Umbilical cord (tissue), 2 donors: ENCODE data around the gene IRGC. TPM values are rescaled to one million over a fixed set of nuclear protein-coding genes. Genes with fewer than 3 reads are reported as not detected.
"Not testable (repeated sequence)": the region's sequence is repeated elsewhere in the genome, so short reads cannot be mapped to it uniquely, and the experiment has no call there.

Source experiments
- DNase-seq: peaks from one replicate; pipeline ENCODE4 v3.0.0-alpha.2; 2015; ENCODE audit warnings: low spot score
- total RNA-seq: library from RNA; depleted of rRNA; stranded (reverse); fragments of >200 nt; gene quantifications from one replicate; pipeline ENCODE4 v1.2.3, GENCODE V29; 2014; ENCODE audit warnings: low replicate concordance; ENCODE audit not compliant: insufficient read depth

Gene IRGC
- not detected for total RNA-seq

DNA sequence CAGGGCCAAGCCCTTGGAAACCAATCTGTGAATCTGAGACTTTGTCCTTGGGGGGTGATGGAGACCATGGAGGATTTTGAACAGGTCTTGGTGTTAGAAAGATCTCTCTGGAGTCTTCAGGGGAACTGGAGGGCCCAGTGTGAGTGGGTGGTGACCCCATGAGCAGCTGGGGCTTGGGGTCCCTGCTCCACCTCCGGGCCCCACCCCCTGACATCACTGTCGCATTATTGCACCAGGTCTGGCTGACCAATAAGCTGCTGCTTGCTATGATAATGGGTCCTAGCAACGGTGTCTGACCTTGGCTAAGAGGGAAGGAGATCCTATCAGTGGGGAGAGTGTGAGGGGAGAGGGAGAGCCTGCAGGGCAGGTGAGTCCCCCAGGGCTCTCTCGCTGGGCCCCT, at the start of gene IRGC:
IRGC (plus strand) TSS at position 301 of the 400 bp plus-strand sequence. CDS start 2,483 bp downstream, outside the sequence.
- DNase-seq, result no peak

GRCh38 chr19:43667126-43667875, 48.6 kb upstream of the IRGC start:
- no peak for DNase-seq

DNA sequence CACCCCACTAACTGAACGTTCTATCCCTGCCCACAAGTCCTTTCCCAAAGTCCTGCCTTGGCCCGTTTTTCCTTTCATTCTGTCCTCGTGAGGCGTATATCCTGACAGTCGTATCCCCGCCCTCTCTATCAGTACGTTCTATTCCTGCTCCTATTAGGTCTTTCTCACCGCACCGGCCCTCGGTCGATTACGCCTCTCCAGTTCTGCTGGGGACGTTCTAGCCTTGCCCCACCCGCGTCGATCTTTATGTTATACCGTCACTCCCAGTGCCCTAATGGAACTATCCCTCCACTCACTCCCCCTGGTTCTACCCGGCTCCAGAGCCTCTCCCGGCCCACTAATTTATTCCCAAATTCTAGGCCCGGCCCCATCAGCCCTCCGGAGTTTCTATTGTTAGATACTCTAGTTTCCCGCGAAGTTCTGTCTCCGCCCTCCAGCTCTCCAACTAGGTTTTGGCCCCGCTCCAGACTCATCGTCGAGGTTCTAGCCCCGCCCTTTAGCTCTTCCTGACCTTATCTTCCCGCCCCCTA, 47.9 kb upstream of the IRGC start:
- no peak for DNase-seq

DNA sequence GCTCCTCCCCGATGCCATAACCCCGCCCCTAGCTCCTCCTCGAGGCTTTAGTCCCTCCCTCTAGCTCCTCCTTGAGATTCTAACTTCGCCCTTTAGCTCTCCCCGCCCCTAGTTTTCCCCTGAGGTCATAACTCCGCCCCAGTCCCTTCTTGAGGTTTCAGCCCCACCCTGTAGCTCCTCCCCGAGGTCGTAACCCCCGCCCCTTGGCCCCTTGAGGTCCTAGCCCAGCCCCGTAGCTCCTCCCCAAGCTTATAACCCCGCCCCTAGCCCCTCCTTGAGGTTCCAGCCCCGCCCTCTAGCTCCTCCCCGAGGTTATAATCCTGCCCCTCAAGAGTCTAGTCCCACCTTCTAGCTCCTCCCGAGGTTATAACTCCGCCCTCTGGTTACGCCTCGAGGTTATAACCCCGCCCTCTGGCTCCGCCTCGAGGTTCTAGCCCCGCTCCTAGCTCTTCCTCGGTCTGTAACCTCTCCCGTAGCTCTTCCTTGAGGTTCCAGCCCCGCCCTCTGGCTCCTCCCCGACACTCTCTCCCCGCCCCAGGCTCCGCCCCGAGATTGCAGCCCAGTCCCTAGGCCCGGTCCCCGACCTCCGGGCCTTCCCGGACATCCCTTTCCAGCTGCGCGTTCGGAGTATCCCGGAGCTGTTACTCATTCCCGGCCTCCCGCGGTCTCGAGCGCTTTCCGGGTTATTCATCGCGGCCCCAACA, 47.3 kb upstream of the IRGC start:
- DNase-seq, result peak; percentile 99

DNA sequence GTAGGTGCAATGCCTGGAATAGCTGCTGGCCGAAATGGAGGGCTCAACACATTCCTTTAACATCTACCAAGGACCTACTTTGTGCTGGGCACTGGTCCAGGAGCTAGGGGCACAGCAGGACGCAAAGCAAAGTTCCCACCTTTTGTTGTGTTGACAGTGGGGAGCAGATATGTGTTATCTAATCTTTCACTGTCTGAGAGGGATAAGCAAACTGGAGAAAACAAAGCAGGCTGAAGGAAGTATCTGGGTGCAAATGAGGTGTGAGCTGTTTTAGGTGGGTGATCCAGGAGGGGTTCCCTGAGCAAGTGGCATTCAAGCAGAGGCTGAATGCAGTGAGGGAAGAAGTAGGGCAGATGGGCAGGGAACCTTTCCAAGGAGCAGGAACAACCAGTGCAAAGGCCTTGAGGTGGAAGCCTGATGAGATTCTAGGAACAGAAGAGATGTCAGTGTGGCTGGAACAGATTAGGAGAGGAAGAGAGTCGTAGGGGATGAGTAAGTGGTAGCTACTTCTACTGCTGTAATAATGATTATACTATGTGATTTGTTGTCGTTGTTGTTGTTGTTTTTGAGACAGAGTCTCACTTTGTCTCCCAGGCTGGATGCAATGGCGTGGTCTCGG, 43.7 kb upstream of the IRGC start:
- no peak for DNase-seq

DNA sequence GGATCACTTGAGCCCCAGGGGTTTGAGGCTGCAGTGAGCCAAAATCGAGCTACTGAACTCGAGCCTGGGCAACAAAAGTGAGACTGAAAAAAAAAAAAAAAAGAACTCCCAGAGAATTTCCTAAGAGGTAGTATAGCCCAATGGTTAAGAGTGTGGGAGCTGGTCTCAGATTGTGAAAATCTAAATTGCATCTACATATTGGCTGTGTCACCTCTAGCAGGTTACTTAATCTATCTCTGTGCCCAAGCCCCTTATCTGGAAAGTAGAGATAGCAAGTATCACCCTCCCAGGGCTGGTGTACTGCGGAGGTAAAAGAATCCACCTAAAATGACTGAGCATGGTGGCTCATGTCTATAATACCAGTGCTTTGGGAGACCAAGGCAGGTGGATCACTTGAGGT, 42.2 kb upstream of the IRGC start:
- DNase-seq, result no peak

DNA sequence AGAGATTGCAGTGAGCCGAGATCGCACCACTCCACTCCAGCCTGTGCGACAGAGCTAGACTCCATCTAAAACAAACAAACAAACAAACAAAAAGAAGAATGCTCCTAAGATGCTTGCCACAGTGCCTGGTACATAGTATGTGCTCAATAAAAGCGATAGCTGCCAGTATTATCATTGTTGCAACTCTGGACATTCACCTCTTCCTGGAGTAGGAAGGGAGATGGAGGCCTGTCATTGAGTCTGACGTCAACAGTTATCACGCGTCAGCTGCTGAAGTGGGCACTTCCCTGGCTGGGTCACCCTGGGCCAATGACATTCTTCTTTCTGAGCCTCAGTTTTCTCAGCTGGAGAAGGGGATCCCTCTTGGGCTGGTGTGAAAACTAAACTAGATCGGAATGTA, 41.7 kb upstream of the IRGC start:
- no peak for DNase-seq

DNA sequence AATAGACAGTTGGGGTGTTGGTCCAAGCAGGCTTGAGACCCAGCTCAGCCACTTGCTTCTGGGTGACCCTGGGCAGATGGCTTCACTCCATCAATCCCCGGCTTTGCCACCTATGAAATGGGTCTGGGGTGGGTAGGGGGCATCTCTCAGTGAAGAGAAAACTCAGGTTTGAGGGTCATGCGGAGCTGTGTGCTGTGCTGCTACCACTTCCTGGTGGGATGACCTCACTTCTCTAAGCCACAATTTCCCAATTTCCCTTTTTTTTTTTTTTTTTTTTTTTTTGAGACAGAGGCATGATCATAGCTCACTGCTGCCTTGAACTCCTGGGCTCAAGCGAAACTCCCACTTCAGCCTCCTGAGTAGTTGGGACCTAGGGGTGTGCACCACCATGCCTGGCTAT, 41.3 kb upstream of the IRGC start:
- DNase-seq, result no peak

DNA sequence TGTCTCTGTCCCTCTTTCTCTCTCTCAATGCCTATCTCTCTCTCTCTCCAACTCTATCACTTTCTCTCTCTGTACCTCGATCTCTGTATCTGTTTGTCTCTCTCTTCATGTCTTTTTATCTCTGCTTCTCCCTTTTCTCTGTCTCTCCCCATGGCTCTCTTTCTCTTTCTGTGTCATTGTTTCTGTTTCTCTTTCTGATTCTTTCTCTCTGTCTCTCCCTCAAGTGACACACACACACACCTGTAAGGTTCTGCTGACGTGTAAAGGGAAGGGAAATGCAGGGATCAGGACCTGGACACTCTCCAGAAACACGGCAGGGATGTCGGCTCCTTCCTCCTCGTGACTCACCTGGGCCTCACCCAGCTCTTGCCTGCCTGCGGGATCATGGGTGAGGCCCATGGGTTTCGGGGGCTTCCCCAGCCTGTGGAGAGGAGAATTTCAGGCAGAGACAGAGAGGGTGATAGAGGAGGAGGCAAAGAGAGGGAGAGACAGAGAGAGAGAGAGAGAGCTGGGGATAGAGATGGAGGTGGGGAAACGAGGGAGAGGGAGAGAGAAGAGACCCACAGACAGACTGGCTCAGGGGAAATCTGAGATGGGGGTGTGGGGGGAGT, 40.5 kb upstream of the IRGC start:
- peak; percentile 14 for DNase-seq

DNA sequence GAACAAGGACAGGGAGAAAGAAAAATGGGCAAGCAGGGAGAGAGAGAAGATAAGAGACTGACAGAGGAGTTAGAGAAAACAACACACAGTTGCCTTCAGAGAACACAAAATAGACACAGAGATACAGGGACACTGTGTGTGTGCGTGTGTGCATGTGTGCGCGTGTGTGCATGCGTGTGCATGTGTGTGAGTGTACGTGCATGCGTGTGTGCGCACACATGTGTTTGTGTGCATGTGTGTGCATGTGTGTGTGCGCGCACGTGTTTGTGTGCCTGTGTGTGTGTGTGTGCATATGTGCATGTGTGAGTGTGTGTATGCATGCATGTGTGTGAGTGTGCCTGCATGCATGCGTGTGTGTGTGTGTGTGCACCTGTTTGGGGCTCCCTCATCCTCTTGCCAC, 40.0 kb upstream of the IRGC start:
- no peak for DNase-seq

- DNase-seq, result peak; percentile 17
Measured at GRCh38 chr19:43678512-43679261, 37.2 kb upstream of the IRGC start.

DNA sequence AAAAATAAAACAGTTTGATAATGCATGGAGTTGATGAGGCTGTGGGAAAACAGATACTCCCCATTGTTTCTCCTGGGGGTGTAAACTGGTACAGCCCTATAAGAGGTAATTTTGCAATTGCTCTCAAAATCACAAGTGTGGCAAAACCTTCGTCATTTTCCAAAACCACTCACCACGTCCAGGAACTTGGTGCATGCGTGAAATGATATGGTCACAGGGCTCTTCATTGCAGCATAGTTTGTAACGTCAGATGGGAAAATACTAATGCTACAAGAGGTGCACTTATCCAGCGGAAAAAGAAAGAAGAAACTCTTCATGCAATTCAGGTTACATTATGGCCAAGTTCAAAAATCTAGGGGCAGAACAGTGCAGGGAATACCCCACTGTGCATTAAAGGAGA, 34.1 kb upstream of the IRGC start:
- DNase-seq, result no peak

GRCh38 chr19:43682269-43682668, 33.6 kb upstream of the IRGC start:
- DNase-seq, result not testable (repeated sequence)

DNA sequence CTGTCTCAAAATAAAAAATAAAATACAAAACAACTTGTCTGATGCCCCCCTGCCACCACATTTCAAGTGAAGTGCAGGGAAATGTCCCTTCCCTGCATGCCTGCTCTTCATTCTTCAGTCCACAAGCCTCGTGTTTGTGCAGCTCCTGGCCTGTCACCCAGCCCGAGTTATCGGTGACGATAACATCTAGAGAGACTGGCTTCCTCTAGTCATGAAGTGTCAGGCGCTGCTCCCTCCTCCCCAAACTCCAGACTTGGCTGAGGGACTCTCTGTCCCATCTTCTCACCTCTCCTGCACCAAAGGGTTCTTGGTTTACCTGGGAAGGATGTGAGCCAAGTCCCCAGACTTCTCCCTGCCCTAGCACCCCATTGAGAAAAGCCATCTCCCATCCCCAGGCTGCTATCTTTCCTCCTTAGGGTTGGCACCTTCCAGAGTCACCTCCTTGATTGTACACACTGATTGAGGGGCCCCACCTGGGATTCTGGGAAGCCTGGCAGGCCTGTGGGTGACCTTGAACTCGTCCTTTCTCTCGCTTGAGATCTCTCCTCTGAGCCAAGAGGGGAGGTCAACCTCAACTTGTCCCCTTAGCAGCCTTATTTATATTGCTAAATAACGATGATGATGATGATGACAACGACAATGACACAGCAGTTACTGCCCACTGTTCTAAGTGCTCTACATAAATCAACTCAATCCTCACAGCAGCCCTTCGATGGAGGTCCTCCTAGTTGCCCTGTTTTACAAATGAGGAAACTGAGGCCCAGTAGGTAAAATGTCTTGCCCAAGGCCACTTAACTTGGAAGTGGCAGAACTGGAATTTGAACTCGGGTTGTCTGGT, 32.8 kb upstream of the IRGC start:
- no peak for DNase-seq

DNA sequence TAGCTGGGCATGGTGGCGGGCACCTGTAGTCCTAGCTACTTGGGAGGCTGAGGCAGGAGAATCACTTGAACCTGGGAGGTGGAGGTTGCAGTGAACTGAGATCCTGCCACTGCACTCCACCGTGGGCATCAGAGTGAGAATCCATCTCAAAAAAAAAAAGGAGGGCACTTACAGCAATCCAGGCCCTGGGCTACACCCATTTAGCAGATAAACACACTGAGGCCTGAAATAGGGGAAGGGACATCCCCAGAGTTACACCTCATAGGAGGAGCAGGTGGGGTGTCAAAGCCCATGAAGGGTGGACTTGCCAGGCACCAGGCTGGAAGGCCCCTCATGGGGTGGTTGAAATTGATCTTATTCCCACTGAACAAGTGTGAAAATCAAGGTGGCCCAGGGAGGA, 32.0 kb upstream of the IRGC start:
- no peak for DNase-seq

GRCh38 chr19:43684326-43684725, 31.6 kb upstream of the IRGC start:
- DNase-seq, result no peak

- no peak for DNase-seq
Measured at GRCh38 chr19:43687660-43687997, 28.2 kb upstream of the IRGC start.

DNA sequence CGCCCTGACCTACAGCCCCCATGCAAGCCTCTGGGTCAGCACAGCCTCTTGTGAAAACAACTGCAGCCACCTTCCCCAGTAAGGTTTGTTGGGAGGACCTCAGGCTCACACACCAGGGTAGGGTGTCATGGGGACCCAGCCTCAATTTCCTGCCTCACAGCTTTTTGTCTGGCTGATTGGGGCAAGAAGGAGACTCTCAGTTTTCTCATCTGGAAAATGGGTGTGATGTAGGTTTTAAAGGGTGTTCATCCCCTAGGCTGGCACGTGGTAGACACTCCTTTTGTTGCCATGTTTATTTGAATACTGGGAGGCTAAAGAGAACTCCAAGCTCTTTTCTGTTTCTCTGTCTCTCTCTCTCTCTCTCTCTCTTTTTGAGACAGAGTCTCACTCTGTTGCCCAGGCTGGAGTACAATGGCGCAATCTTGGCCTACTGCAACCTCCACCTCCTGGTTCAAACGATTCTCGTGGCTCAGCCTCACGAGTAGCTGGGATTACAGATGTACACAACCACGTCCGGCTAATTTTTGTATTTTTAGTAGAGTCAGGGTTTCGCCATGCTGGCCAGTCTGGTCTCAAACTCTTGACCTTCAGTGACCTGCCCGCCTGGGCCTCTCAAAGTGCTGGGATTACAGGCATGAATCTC, 27.7 kb upstream of the IRGC start:
- DNase-seq, result no peak

DNA sequence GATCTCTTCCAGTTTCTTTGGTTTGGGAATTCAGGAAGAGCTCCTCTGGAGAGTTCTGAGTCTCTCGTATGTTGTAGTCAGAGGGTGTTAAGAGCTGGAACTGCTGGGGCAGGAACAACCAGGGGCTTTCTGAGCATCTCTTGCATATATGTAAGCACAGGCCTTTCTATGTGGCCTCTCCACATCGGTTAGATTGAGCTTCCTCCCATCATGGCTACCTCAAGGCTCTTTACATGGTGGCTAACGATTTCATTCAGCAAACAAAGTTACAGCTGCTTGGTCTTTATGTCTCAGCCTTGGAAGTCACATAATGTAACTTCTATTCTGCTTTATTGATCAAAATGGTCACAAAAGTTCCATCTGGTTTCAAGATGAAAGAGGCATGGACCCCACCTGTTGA, 25.4 kb upstream of the IRGC start:
- DNase-seq, result no peak

DNA sequence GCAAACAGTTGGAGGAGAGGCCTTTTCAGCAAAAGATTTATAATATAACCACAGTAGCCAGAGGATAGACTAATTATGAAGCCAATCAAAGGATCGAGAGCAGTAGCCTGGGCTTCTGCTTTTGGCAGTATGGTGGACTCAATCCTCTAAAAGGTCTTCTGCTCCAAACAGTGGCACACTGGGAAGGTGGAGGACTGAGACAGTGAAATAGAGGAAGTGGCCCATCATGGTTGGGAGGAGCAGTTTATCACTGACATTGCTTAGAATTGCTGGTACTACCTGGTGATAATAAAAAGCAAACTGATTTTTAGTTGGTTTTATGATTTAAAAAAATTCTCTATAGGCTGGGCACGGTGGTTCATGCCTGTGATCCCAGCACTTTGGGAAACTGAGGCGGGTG, 25.0 kb upstream of the IRGC start:
- no peak for DNase-seq
